K562 (cell line): ENCODE measurements around the gene VMP1. TPM values are rescaled to one million over a fixed set of nuclear protein-coding genes. Genes with fewer than 3 reads are reported as not detected.

ENCODE experiments used
- AFF4 ChIP-seq: sonication (generic); formaldehyde crosslinking; IDR thresholded peaks from 2 replicates; pipeline ENCODE4 v1.8.0; 2023; ENCODE audit warnings: mild to moderate bottlenecking, missing genetic modification reagents
- GATA2 ChIP-seq: sonication (generic); formaldehyde crosslinking; IDR thresholded peaks from 2 replicates; pipeline ENCODE4 v1.4.0; 2020; ENCODE audit warnings: mild to moderate bottlenecking, missing genetic modification reagents
- MCM5 ChIP-seq: fragments of 450-650 bp; IDR thresholded peaks from 2 replicates; pipeline ENCODE4 v1.6.1; 2016; ENCODE audit warnings: low read depth
- NKRF ChIP-seq: fragments of 450-650 bp; IDR thresholded peaks from 2 replicates; pipeline ENCODE4 v1.6.1; 2016; ENCODE audit warnings: borderline replicate concordance
- REST ChIP-seq, 2 experiments: fragments of 450-650 bp; formaldehyde crosslinking in 1 of 2; IDR thresholded peaks; 2 replicates each; pipeline versions ENCODE4 v1.4.0 to v1.6.1; 2014 to 2020; ENCODE audit warnings: mild to moderate bottlenecking in 2 of 2, borderline replicate concordance in 1 of 2, low read depth in 1 of 2
- SLC30A9 ChIP-seq: fragments of 250-450 bp; sonication (Bioruptor Pico); IDR thresholded peaks from 2 replicates; pipeline ENCODE4 v1.8.0; 2022; ENCODE audit warnings: mild to moderate bottlenecking, moderate library complexity
- SP1 ChIP-seq: sonication (generic); formaldehyde crosslinking; IDR thresholded peaks from 2 replicates; pipeline ENCODE4 v1.8.1; 2022; ENCODE audit warnings: mild to moderate bottlenecking, missing genetic modification reagents
- ZNF224 ChIP-seq: sonication (generic); formaldehyde crosslinking; IDR thresholded peaks from 2 replicates; pipeline ENCODE4 v1.8.0; 2022; ENCODE audit warnings: mild to moderate bottlenecking, missing genetic modification reagents
- ZNF589 ChIP-seq: fragments of 200-800 bp; sonication (Bioruptor generic); IDR thresholded peaks from 2 replicates; pipeline ENCODE4 v1.6.1; 2016; ENCODE audit warnings: low read depth, missing genetic modification characterization, missing compliant biosample characterization
- polyA plus RNA-seq, 8 experiments: library from polyadenylated mRNA; depleted of rRNA in 4 of 8; stranded (reverse) in 5 of 8; unstranded in 3 of 8; fragments of >200 nt; fragmentation: Nextera tagmentation in 2 of 8; fragmentation: Illumina TruSeq in 1 of 8; extraction: Ambion mirVana in 2 of 8; extraction: Trizol in 1 of 8; gene quantifications; 2 replicates each; pipeline versions ENCODE4 v1.2.1 to v1.2.3, GENCODE V29; 2011 to 2014; ENCODE audit warnings: inconsistent platforms in 1 of 8, missing spikeins in 1 of 8
- total RNA-seq, 7 experiments: library from RNA; depleted of rRNA in 6 of 7; stranded (reverse); fragments of >200 nt in 6 of 7; fragmentation: Illumina TruSeq in 2 of 7; extraction: Trizol in 2 of 7; gene quantifications; 2 replicates each; pipeline versions ENCODE4 v1.2.1 to v1.2.3, GENCODE V29; 2011 to 2021; ENCODE audit warnings: low replicate concordance in 1 of 7
- TF ChIP-seq, protein P1 (sequence below): sonication (generic); formaldehyde crosslinking; IDR thresholded peaks from 2 replicates; pipeline ENCODE4 v1.4.0; 2020; ENCODE audit warnings: mild to moderate bottlenecking, missing genetic modification reagents

VMP1 gene
- total and polyA plus RNA-seq, 9 of the 15 experiments (the other 6 are each of a cell fraction or from before 2014, with no cell fraction given) = 123 to 304 (median 151) TPM

- TF ChIP-seq REST (IDR thresholded peaks at IDR 0.05; ENCODE audit: borderline replicate concordance) (no peak), REST (CRISPR knock-in tag; IDR thresholded peaks at IDR 0.05; ENCODE audit: low read depth) (no peak), SLC30A9 (CRISPR knock-in tag) (no peak), NKRF (no peak; the same call in 1 of the 2 replicates), AFF4 (CRISPR knock-in tag) (peak; percentile 68), SP1 (no peak), ZNF589 (CRISPR knock-in tag) (no peak), MCM5 (no peak), GATA2 (CRISPR knock-in tag) (no peak), ZNF224 (CRISPR knock-in tag) (no peak)
- TF ChIP-seq, protein P1, sequence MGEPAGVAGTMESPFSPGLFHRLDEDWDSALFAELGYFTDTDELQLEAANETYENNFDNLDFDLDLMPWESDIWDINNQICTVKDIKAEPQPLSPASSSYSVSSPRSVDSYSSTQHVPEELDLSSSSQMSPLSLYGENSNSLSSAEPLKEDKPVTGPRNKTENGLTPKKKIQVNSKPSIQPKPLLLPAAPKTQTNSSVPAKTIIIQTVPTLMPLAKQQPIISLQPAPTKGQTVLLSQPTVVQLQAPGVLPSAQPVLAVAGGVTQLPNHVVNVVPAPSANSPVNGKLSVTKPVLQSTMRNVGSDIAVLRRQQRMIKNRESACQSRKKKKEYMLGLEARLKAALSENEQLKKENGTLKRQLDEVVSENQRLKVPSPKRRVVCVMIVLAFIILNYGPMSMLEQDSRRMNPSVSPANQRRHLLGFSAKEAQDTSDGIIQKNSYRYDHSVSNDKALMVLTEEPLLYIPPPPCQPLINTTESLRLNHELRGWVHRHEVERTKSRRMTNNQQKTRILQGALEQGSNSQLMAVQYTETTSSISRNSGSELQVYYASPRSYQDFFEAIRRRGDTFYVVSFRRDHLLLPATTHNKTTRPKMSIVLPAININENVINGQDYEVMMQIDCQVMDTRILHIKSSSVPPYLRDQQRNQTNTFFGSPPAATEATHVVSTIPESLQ = no peak
Observed at GRCh38 chr17:59838052-59838916, 130.8 kb downstream of the VMP1 start (continued).
